Activated CD8-positive, alpha-beta memory T cell treated with anti-CD3 and anti-CD28 coated beads for 1 hour (primary cell): ENCODE results near the gene KLLN.
"Not testable (repeated sequence)": the region's sequence is repeated elsewhere in the genome, so short reads cannot be mapped to it uniquely, and the experiment has no call there.

Source experiments
- DNase-seq, 2 donors: peaks; one replicate each; pipeline ENCODE4 v3.0.0-alpha.2; 2020; ENCODE audit warnings: low read depth in 1 of 2; ENCODE audit errors: extremely low read depth in 1 of 2

The KLLN gene

DNA sequence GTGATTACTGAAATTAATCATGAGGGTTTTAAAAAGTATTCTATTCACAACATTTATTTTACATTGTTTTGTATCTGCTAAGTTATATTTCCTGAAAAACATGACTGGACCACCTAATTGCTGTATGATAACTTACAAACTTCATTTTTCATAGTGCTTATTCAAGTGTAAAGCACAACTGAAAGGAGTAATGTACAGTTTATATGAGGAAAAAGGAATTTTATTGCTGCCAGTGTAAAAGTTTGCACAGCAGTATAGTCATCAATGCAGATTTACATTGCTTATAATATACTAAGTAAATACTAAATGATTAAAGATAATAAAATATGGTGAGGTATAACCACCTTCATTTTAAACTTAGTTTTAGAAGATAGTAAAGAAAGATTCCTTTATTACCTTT is 4.1 kb upstream of the KLLN start:
- no peak for DNase-seq

- no peak for DNase-seq
Observed at GRCh38 chr10:87866412-87866974, 3.2 kb upstream of the KLLN start.

- DNase-seq, result no peak
Observed at GRCh38 chr10:87865241-87865881, 2.0 kb upstream of the KLLN start.

DNA sequence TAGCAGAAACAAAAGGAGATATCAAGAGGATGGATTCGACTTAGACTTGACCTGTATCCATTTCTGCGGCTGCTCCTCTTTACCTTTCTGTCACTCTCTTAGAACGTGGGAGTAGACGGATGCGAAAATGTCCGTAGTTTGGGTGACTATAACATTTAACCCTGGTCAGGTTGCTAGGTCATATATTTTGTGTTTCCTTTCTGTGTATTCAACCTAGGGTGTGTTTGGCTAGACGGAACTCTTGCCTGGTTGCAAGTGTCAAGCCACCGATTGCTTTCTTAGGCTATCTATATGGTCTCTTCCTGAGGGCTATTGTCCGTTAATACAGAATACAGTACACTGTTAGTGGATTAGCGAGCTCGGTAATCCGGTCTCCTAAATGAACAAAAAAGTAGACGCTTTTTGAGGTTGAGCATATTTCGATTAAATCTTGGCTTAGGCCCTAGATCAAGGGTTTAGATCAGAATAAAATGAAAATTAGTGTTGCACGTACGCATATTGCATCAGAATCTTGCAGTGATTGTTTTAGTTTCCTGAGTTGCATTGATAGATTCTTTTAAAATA is 1.2 kb upstream of the KLLN start:
- no peak for DNase-seq

DNA sequence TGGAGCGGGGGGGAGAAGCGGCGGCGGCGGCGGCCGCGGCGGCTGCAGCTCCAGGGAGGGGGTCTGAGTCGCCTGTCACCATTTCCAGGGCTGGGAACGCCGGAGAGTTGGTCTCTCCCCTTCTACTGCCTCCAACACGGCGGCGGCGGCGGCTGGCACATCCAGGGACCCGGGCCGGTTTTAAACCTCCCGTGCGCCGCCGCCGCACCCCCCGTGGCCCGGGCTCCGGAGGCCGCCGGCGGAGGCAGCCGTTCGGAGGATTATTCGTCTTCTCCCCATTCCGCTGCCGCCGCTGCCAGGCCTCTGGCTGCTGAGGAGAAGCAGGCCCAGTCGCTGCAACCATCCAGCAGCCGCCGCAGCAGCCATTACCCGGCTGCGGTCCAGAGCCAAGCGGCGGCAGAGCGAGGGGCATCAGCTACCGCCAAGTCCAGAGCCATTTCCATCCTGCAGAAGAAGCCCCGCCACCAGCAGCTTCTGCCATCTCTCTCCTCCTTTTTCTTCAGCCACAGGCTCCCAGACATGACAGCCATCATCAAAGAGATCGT is 690 bp upstream of the KLLN start:
- not testable (repeated sequence) for DNase-seq

- no peak for DNase-seq
Observed at GRCh38 chr10:87862679-87863052, 667 bp downstream of the KLLN start.

DNA sequence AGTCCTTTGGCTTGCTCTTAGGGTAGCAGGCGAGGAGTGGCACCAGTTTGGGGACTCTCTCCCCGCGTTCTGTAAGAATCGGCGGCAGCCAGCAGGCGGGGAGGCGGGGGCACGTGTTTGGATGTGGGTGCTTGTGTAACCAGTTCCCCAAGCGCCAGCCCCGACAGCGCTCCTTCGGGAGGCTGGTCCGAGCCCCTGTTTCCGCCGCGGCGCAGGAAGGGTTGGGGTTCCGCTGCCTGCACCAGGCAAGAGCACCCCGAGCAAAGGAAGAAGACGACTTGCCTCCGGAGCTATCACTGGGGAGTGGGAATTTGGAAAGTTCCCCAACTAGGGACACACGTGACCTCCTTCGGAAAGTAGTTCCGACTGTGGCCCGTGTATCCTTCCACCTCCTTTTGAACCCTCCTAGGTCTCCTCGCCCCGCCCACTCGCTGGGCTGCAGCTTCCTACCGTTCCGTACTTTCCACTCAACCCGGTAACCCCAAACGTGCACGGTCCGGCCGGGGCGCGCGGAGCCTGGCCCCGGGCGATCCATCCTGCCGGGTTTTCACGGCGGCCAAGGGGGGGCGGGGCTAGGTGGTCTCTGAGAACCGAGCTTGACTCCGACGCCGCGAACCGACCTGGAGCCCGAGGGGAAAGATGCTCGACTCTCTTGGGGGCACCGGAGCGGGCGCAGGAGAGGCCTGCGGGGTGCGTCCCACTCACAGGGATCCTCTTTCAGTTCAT is 1.2 kb downstream of the KLLN start:
- peak; percentile 87 for DNase-seq

- peak in 1 of 2 donors; percentile 5 for DNase-seq
Observed at GRCh38 chr10:87861566-87861952, 1.8 kb downstream of the KLLN start.

- no peak for DNase-seq
Observed at GRCh38 chr10:87860816-87861403, 2.4 kb downstream of the KLLN start.

DNA sequence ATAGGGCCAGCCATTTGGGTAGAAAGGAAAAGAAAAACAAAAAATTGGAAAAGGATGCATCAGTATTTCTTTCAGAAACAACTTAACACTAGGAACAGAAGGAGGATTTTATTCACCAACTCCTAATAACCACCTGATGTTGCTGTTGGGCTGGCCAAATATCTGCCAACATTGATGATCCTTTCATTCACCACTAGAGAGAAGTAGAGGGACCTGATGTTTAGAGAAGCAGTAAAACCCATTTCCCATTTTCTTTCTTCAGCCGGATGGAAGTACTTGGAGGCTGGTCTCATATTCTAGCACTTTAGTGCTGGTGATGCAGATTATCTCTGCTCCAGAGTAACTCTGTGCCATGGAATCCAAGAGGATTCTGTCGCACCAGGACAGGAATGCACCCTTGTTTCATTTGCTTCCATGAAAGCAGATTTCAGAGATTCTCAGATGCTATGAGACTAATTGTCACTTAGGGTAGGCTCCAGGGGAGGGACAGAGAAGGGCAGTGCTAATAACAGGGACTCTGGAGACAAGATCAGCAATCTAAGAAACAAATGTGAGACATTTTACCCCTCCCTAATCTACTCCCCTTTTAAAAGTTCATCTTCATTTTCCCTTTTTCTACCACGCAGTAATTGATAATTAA is 3.1 kb downstream of the KLLN start:
- no peak for DNase-seq

DNA sequence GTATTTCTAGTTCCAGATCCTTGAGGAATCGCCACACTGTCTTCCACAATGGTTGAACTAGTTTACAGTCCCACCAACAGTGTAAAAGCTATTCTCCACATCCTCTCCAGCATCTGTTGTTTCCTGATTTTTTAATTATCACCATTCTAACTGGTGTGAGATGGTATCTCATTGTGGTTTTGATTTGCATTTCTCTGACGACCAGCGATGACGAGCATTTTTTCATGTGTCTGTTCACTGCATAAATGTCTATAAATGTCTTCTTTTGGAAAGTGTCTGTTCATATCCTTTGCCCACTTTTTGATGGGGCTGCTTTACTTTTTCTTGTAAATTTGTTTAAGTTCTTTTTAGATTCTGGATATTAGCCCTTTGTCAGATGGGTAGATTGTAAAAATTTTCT is 7.7 kb downstream of the KLLN start:
- not testable (repeated sequence) for DNase-seq

- not testable (repeated sequence) for DNase-seq
Observed at GRCh38 chr10:87855247-87855646, 8.1 kb downstream of the KLLN start.

DNA sequence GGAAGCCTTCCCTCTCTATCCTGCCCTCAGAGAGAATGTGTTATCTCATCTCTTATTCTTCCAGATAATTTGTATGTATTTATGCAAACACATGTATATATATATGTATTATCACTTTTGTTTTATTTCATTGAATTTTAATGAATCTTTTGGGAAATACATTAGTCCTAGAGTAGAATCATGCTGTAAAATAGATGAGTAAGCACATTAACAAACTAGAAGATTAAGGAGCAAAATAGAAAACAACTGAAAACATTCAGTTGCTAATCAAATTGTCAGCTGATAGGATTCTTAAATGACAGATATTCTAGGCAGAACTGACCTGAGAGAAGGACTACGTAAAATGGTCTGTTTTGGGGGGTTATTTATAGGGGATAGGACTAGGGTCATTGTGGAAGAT is 11.2 kb downstream of the KLLN start:
- no peak for DNase-seq

GRCh38 chr10:87850742-87851205 is 12.6 kb downstream of the KLLN start:
- DNase-seq, result peak in 1 of 2 donors; percentile 7

GRCh38 chr10:87849001-87849400 is 14.3 kb downstream of the KLLN start:
- no peak for DNase-seq

DNA sequence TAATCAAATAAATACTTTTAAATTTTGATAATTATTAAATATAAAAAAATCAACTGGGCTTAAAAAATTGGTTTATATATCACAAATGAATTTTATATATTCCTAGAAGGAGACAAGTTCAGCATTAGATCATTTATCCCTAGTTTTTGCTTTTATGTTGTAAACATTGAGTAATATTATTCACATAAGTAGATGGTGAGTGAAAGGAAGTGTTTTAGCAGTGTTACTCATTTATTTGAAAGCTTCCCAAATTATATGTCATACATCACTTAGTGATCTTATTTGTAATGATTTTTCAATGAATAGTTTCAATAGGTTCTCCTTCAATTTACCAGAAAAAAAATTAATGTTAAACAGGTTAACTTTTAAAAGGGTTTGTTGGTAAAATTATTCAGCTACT is 15.8 kb downstream of the KLLN start:
- no peak for DNase-seq

DNA sequence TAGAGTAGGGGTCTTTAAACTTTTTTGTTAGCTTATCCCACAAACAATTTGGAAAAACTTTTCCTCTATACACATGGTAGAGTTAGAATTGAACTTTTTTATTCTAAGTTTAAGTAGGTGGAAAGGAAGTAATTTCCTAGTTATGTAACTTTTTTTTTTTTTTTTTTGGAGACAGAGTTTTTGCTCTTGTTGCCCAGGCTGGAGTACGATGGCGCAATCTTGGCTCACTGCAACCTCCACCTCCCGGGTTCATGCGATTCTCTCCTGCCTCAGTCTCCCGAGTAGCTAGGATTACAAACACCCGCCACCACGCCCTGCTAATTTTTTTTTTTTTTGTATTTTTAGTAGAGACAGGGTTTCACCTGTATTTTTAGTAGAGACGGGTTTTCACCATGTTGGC is 16.6 kb downstream of the KLLN start:
- DNase-seq, result not testable (repeated sequence)

GRCh38 chr10:87846023-87846422 is 17.3 kb downstream of the KLLN start:
- DNase-seq, result no peak

GRCh38 chr10:87845624-87845998 is 17.7 kb downstream of the KLLN start:
- no peak for DNase-seq

DNA sequence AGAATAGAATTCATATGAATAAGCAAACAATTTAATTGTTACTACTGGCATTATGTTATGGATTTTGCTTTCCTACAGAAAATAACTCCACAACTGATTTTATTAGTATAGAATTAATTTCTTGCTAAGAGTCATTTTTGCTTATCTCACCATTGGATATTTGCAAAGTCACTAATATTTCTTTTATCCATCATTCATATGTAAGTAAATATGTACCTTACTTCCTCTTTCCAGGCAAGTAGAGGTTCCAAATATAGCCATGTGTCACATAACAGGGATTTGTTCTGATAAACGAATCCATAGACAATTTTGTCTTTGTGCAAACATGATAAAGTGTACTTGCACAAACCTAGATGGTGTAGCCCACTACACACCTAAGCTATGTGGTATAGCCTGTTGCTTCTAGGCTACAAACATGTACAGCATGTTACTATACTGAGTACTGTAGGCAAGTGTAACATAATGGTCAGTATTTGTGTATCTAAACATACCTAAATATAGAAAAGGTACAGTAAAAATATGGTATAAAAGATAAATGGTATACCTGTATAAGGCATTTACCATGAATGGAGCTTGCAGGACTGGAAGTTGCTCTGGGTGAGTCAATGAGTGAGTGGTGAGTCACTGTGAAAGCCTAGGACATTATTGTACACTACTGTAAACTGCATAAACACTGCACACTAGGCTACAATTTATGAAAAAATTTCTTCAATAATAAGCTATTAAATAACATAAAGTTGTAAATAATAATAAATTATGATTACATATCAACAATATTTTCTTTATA is 18.3 kb downstream of the KLLN start:
- no peak for DNase-seq
